T-helper 2 cell (primary cell): ENCODE data around the gene LRRC34.

Experiments used
- DNase-seq, 5 experiments: peaks; one replicate each; pipeline versions ENCODE4 v3.0.0 to v3.0.0-alpha.2; 2012 to 2022

LRRC34 gene

DNA sequence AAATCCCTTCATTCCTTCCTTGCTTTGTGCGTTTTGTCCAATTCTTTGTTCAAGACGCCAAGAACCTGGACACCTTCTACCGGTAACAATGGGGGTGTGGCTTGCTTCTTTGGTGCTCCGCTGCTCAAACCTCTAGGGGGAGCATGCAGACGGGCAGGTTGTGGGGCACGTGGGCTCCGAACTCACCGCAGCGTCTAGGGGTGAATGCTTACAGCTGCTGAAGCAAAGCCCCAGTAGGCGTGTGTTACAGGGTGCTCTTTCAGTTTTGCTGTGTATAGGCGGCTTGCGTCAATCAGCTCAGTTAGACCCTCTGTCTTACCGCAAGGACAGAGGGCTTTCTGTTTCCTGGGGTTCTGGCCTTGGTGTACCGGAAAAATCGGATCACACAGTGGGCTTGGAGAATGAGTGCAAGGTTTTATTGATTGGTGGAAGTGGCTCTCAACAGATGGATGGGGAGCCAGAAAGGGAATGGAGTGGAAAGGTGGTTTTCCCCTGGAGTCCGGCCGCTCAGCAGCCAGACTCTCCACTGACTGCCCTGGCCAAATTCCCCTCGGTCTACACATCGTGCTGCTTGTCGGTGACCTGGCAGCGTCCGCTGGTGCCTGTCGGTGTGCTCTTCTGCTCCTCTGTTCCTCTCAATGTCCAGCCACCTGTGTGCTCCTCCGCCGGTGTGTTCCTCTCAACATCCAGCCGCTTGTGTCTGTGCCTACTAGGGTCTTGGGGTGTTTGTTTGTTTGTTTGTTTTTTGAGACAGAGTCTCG, 1.2 kb upstream of the LRRC34 start:
- peak; percentile 20 to 92 (median 56) for DNase-seq

DNA sequence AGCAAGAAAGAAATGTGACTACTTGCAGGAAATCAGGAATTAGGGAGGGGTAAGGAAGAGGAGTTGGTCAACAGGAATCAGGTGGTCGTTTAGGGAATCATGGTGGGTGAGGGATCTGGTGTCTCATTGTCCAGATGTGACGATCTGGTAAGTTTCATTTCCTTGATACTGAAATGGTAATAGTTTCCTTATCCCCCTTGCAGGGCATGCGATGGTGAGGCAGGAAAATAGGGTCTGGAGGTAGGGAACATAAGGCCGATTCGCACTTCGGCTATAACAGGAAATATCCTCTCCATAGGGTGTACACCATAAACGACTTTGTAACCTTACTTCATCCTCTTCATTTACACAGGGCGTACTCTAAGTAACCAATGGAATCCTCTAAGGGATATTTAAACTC, 574 bp upstream of the LRRC34 start:
- DNase-seq, result peak in 1 of 5 experiments; percentile 4

DNA sequence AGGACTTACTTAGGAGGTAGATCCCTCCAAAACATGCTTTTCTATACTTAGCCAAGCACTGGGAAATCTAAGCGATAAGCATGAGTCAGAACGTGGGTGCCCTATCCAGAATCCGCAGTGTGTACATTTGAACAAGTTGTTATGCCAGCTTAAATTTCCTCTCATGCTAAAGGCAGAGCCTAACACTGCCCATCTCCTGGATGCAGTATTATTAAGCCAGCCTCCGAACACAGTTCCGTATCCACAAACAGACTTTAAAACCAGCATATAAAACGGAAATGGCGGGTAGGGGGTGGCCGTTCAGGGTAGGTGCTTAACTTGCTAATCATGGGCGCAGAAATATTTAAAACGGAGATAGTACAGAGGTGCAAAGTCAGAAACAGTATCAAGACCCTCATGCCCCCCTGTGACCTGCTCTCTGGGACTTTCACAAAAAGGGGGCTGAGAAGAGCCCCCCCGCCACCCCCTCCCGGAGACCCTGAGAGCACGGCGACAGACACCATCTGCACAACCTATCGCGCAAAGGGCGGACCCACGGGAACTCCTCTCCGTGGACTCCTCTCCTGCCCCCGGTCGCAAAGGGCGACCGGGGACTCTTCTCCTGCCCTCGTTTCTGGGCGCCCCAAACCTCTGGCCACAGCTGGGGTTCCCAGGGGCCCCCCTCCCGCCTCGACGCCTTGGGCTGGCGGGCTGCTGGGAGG, 923 bp downstream of the LRRC34 start:
- DNase-seq, result peak in 1 of 5 experiments; percentile 43

DNA sequence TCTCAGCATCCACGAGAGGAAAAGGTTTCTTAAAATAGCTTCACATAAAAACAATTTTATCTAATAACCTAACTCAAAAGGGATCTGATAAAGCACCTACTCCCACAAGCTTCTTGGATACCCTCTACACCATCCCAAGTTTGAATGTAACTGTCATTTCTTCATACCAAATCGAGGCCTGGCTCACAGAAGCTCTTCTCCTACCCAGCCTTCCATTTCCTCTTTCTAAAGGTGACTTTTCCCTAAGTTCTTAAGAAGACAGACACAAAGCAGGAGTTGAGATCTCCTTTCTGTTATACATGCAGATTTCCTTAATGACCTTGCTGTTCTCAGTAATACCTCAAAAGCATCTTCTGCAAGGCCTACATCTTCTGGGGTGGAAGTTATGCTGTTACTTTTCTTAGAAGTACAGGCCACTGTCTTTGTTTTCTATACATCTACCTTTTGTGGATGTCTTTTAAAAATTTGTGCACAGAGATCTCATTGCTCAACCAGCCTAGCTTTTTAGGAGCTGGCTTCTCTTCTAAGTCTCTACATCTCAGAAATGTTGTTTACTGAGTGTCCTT, 3.4 kb downstream of the LRRC34 start:
- no peak for DNase-seq

DNA sequence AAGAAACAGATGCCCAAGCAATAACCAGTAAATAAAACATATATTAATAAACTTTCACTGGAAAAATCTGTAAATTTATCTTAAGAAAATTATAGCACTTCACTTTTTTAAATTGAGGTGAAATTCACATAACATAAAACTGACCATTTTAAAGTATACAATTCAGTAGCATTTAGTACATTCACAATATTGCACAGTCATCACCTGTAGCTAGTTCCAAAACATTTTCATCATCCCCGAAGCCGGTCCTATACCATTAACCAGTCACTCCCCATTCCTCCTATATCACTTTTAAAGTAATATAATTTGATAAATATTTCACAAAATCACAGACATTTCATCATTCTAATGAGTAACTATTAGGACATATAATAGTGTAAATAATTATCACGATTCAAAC, 8.0 kb downstream of the LRRC34 start:
- no peak for DNase-seq

DNA sequence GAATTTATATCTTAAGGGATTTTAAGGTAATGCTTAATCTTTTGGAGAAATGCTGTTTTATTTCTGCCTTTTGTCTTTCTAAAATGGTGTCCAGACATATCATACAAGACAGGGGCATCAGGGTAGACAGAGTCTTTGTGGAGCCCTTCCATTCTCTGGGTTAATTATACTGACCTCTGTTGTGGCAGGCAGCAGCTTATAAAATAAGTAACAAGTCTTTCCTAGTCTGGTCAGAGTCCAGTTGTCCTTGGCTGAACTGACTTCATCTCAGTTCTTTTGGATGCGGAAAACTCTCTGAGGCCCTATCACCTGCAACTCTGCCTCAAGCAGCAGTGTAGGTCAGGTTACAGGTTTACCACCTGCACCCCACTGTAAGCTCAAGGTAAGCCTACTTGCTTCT, 20.3 kb downstream of the LRRC34 start:
- no peak for DNase-seq

DNA sequence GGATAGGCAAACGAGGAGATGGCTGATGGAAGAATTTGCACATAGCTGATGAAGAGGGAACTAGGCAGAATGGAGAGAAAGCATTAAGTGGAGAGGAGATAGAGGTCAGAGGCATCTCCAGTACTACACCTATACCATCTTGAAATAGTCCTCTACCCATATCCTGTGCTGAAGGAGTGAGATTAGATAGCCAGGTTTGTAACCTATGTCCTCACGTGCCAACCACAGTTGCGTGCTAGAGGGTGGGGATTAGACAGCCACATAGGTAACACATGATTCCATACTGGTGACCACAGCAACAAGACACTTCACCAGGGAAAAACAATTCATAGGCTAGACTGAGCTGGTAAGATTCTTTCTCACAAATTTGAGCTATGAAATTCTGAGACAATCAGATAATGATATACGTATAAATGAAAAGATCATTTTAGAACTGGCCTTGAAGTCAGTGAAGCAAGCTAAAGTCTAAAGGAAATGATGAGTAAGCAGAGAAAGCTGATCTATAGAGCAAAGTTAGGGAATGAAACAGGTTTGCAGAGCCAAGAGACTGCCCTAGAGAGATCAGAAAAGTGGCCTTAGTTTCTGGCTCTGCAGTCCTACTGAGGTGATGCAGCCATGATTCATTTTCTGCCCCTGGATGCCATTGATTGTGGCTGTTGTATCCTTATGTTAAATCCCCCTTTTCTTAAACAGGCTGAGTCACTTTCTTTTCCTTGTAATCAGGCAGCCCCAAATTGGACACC, 21.8 kb downstream of the LRRC34 start:
- DNase-seq, result no peak

DNA sequence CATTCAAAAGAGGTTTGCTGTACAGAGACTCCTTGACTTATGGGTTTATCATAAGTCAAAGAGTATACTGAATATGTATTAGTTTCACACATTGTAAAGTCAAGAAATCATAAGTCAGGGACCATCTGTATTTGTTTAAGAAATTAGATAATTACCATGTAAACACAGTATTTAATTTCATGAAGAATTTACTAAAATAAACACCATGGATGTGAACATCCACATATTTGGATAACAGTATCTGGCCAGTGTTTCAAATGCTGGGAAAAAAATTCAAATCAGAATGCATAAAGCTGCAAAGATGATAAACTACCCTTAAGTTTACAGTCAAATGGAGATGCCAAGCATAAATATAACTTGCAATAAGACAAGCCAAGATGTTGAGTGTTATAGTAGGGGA, 22.5 kb downstream of the LRRC34 start:
- DNase-seq, result no peak

DNA sequence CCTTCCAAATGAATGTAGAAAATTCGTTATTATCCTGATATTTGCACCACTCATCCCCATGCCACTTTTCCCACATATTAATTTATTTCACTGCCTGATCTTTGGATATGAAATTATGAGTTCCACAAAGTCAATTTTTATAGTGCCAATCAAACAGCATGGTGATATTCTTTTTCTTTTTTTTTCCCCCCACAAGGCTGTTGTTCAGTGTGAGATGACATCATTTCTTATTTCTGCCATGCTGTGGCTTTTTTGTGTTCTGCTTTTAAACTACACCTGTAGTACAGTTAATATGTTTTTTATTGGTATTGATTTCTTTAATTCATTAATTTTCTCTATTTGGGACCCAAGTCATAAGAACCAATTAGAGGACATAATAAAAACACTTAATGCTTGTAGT, 24.9 kb downstream of the LRRC34 start:
- DNase-seq, result no peak

DNA sequence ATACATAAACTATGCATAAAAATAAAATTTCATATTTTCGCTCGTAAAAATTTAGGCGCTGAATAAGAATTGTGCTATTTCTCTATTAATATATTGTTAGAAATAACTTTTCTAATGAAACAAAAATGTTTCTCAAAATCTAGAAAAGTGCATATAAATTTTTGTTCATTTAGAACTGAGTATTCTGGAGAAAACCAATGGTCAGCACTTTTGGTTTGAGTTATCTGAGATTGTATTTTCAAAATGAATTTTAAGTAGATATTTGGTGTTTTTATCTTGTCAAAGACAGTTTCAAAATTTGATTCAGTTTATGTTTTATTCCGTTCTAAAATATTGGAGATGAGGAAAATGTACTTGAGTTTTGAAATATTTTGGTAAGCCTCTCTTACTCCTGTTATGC, 25.6 kb downstream of the LRRC34 start:
- no peak for DNase-seq

DNA sequence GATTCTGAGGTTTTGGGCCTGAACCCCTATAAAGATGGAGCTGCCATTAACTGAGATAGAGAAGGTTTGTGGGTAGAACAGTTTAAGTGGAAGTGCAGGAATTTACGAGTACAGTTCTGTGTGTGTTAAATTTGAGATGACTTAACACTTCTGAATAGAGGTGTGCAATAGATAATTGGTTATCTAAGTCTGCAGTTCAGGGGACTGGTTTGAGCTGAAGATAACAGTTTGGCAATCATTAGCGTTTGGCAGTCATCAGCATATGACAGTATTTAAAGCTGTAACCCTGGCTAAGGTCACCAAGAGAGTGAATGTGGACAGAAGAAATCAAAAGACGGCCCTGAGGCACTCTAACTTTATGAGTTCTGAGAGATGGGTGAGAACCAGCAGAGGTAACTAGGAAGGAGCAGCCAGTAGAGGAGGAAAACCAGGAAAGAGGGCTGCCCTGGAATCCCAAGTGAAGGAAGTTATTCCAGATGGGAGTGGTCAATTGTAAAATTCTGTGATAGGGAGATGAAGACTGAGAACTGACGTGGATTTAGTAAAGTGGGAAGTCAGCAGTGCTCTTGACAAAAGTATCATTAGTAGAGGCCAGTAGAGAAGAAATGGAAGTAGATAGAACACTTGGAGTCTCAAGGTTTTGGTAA, 31.4 kb downstream of the LRRC34 start:
- no peak for DNase-seq

DNA sequence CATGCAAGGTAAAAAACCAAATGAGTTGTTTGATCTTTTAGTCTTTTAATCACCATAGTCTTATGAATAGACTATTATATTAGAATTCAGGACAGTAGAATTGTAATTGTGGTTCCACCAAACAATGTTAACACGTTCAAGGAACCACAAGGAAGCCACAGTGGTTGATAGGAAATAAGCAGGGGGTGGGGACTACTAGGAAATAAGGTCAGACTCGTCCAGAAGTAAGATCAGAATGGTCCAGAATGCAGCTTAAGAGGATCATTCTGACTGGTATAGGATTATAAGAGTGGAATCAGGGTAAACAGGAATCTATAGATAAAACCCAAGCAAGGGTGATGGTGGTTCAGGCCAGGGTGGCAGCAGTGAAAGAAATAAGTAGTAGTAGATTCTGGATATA, 32.0 kb downstream of the LRRC34 start:
- DNase-seq, result peak in 1 of 5 experiments; percentile 47

DNA sequence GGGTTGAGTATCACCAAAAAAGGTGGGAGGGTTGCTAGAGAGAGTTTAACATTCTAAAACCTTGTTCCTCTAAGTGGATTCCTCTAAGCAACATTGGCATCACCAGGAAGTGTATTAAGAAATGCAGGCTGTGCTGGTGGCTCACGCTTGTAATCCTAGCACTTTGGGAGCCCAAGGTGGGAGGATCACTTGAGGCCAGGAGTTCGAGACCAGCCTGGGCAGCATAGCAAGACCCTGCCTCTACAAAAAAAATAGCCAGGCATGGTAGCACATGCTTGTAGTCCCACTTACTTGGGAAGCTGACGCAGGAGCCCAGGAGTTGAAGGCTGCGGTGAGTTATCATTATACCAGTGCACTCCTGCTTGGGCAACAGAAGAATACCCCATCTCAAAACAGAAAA, 34.9 kb downstream of the LRRC34 start:
- DNase-seq, result no peak

DNA sequence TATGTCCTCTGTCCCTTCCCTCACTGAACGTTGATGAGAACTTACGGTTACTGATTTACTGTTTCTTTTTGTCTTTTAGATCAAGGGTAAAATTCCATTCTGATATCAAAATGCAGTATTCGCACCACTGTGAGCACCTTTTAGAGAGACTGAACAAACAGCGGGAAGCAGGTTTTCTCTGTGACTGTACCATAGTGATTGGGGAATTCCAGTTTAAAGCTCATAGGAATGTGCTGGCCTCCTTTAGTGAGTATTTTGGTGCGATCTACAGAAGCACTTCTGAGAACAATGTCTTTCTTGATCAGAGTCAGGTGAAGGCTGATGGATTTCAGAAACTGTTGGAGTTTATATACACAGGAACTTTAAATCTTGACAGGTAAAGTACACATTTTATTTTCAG, 38.5 kb downstream of the LRRC34 start:
- no peak for DNase-seq

DNA sequence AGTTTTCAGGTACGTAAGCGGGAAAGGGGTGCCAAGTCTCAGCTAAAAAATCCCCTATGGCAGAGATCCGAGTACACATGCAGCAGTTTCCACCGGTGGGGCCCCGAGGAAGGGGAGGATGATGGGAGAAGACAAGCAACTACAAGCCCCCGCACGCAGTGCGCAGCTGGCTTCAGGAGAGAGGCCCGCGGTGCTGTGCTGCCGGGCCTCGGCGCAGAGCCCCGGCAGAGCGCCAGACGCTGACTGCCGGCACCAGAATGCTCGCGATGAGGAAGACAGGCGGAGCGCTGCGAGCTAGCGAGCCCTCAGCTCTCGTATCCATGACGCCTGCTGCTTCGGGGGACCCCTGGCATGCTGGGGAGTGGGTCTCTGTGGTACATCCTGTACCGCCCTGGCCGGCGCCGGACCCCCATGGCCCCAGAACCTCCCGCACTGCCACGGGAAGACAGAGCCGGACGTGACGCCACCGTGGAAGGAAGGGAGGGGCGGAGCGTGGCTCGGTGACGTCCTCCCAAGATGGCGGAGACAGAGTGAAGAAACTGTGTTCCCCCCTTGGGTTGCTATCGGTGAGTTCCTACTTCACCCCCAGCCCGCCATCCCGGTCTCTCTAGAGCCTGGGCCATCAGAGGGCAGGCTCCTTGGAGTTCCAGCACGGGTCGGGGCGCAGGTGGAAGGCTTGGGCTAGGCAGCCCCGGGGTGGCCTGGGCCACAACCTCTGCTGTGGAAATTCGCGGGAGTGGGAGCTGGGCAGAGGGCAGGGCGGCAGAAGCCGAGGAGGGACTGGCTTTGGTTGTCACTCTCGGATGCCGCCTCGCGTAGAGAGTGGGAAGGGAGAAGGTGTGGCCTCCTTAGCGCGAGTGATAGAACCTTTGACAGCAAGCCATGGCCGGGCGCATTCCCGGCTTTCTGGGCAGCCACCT, 39.5 kb downstream of the LRRC34 start, which contains the start of gene MYNN:
TSS of gene MYNN (plus strand) at position 500 of the 920 bp plus-strand sequence. CDS start 900 bp downstream, outside the sequence.
- DNase-seq, result peak; percentile 77 to 94 (median 89)

DNA sequence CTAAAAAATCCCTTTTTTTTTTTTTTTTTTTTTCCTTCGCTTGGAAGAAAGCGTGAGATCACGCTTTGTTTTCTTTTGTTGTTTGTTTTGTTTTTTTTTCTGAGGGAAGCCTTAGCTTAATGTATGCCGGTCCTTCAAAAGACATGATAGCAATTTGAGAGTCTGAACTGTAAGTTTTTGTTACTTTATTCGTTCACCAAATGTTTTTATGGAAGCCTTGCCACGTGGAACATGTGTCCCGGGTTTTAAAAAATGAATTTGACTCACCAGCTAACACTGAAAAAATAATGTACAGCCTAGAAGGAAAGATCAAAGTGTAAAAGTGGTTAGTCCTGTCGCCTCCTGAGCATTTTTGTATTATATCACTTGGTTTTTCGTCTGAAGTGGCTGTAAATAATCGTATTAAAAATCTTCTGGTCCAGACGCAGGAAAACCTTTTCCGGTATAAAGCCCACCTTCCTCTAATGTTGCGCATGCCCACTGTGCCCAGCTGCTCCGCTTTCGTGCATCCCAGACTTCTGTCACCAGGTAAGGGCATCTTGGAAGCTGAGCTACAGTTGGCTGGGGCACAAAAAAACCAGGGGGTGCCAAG, 40.3 kb downstream of the LRRC34 start:
- peak in 2 of 5 experiments; percentile 56 to 74 for DNase-seq

DNA sequence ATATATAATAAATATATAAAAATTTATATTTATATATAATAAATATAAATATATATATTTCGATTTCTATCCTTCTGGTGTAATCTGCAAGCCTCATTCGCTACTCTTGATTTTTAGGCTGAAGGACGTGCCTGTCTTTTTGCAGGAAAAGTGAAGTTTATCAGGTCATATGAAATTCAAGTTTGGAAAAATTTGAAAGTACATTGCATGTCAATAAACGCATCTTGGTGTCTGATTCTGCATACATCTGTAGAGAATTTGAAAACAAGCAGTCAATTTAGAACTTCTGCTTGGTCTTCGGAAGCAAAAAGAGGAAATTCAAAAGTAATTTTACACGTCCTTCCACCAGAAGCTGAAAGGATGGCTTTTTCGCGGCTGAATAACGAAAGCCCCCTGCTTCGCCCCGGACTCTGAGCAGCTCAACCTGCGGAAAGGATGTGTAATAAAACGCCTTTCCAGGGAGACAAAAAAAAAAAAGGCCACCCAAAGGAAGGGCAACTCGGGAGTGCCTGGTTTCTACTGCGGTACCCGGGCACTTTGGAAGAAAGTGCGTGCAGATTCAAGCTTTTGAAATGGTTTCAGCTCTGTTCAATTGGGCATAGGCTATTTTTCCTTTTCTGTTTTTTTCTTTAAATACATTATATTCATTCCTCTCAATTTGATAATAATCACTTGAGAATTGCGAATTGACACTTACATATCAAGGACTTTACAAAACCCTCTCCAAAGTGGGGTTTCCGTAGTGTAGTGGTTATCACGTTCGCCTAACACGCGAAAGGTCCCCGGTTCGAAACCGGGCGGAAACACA, 41.0 kb downstream of the LRRC34 start:
- peak in 4 of 5 experiments; percentile 19 to 83 (median 64) for DNase-seq

DNA sequence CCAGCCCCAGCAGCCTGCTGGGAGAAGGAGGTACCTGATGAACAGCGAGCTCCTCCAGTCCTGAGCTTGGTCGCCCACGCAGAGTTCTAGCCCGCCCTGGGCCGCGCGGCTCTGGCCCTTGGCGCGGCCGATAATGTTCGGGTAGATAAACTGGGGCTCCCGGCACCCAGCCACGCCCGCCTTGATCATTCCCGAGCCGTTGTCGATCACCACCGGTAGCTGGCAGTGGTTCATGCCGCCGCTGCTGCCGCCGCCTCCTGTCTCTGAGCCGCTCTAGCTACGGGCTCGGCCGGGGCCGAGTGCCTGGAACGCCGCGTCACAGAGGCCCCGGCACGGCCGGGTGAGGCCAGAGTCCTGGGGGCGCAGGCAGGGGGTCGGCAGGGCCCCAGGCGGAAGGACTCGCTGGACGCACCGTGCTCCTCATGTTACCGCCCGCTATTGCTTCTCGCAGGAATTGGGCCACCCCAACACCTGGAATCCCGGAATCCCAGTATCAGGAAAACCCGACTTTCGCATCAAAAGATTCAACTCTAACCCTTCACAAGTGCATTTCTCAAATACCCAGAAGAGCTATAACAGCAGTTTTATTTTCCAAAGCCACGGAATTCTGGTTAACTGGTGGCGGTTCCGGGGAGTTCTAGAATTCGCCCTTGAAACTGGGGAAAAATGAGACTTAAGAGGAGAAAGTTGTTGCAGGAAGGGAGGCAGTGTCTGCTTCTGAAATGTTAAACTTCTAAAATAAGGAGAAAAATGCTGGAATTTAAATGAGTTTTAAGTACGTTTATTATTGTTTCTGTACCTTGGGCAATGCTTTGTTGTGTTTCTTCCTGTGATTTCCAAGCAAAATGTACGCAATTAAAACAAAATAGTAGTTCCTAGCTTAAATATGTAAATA, 43.2 kb downstream of the LRRC34 start, which contains the start of gene ACTRT3:
TSS of gene ACTRT3 (minus strand) at position 275 of the 895 bp plus-strand sequence. CDS start at position 234, 41 bp downstream.
- peak; percentile 17 to 75 (median 41) for DNase-seq
